ENCODE data around the gene NBAS. TPM values are rescaled to one million over a fixed set of nuclear protein-coding genes. Genes with fewer than 3 reads are reported as not detected.

The NBAS gene
- total RNA-seq, 4 donors from 2014 or later = 22.8 to 32.0 (median 23.7) TPM

GRCh38 chr2:15378148-15378908, 182.8 kb downstream of the NBAS start:
- H3K4me3 ChIP-seq = no peak overlapping the region
- 72 to 75% methylated on average over 6 of the region's 6 CpGs for WGBS, 2 donors
- intact Hi-C loops (cut with DNase I) = no loop called here

DNA sequence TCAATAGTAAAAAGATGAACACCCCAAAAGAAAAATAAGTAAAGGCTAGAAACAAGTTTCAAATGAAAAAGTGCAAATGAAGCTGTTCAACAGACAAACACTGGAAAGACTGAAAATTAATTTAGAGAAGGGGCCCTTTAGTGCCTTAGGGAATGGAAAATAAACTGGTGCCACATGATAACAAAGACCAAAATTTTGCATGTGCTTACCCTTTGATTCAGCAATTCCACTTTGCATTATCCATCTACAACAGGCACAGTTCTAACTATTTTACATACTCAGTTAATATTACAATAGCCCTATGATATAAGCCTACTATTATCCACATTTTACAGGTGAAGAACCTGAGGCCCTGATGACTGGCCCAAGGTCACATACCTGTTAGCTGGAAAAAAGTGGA, 183.9 kb downstream of the NBAS start:
- DNase-seq = no peak
- no peaks in the 10 kb centered on the region for H3K27me3 ChIP-seq
- H3K36me3 ChIP-seq = peaks cover 0 to 55% (median 0%) of the 10 kb centered on the region in 3 donors
- H3K27ac ChIP-seq = no peak overlapping the region
- intact Hi-C loops (cut with DNase I) = no loop called here
- no peak overlapping the region for H3K4me3 ChIP-seq
- H3K4me1 ChIP-seq = no peaks in the 10 kb centered on the region
- no peaks in the 10 kb centered on the region for H3K9me3 ChIP-seq
- no peak for TF ChIP-seq POLR2A (IDR thresholded peaks at IDR 0.05)
- TF ChIP-seq, protein P1, sequence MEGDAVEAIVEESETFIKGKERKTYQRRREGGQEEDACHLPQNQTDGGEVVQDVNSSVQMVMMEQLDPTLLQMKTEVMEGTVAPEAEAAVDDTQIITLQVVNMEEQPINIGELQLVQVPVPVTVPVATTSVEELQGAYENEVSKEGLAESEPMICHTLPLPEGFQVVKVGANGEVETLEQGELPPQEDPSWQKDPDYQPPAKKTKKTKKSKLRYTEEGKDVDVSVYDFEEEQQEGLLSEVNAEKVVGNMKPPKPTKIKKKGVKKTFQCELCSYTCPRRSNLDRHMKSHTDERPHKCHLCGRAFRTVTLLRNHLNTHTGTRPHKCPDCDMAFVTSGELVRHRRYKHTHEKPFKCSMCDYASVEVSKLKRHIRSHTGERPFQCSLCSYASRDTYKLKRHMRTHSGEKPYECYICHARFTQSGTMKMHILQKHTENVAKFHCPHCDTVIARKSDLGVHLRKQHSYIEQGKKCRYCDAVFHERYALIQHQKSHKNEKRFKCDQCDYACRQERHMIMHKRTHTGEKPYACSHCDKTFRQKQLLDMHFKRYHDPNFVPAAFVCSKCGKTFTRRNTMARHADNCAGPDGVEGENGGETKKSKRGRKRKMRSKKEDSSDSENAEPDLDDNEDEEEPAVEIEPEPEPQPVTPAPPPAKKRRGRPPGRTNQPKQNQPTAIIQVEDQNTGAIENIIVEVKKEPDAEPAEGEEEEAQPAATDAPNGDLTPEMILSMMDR (IDR thresholded peaks at IDR 0.05) = no peak

More at GRCh38 chr2:15378148-15378908, 182.8 kb downstream of the NBAS start:
- no peaks in the 10 kb centered on the region for H3K9me3 ChIP-seq
- TF ChIP-seq, protein P1 (IDR thresholded peaks at IDR 0.05) = no peak
- no peak for TF ChIP-seq POLR2A (IDR thresholded peaks at IDR 0.05)
- peaks cover 0 to 55% (median 0%) of the 10 kb centered on the region in 3 donors for H3K36me3 ChIP-seq
- no peaks in the 10 kb centered on the region for H3K4me1 ChIP-seq
- no peak overlapping the region for H3K27ac ChIP-seq
- no peaks in the 10 kb centered on the region for H3K27me3 ChIP-seq
- no peak for DNase-seq

GRCh38 chr2:15372019-15372418, 189.1 kb downstream of the NBAS start:
- H3K9me3 ChIP-seq = no peaks in the 10 kb centered on the region
- WGBS, 2 donors = 92 to 100% methylated on average over 1 of the region's 1 CpG
- TF ChIP-seq POLR2A (IDR thresholded peaks at IDR 0.05) = no peak
- TF ChIP-seq, protein P1 (IDR thresholded peaks at IDR 0.05) = no peak
- intact Hi-C loops (cut with DNase I) = no loop called here
- no peak for DNase-seq
- peaks cover 0 to 39% (median 0%) of the 10 kb centered on the region in 3 donors for H3K36me3 ChIP-seq
- no peaks in the 10 kb centered on the region for H3K27me3 ChIP-seq
- no peak overlapping the region for H3K4me3 ChIP-seq
- H3K4me1 ChIP-seq = no peaks in the 10 kb centered on the region
- H3K27ac ChIP-seq = no peak overlapping the region

DNA sequence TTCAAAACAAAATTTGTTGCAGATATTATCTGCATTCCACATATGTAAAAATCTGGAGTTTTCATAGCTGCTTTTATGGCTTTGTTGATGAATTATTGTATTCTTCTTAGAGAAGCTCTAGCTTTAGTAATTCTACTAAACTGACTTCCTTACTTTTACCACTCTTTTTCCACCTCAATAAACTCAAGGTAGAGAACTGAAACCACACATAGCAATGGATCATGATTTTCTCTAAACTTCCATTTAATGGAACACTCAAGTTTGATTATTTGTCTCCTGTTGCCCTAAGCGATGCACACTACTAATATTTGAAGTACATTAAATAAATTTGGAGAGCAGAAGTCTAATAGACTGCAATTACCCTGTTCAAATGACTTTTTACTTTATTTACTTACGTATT, 192.0 kb downstream of the NBAS start:
- Histone ChIP-seq H3K4me1 (no peaks in the 10 kb centered on the region), H3K4me3 (no peak overlapping the region), H3K27me3 (no peaks in the 10 kb centered on the region), H3K36me3 (peaks cover 0 to 52% (median 0%) of the 10 kb centered on the region in 3 donors), H3K9me3 (no peaks in the 10 kb centered on the region), H3K27ac (no peak overlapping the region)
- no peak for TF ChIP-seq POLR2A (IDR thresholded peaks at IDR 0.05)
- DNase-seq = no peak
- 96 to 100% methylated on average over 2 of the region's 2 CpGs for WGBS, 2 donors
- intact Hi-C loops (cut with DNase I) = no loop called here

- TF ChIP-seq POLR2A (IDR thresholded peaks at IDR 0.05) = no peak
- TF ChIP-seq, protein P1 (IDR thresholded peaks at IDR 0.05) = no peak
- no peak for DNase-seq
- Histone ChIP-seq H3K27ac (no peak overlapping the region), H3K4me1 (no peaks in the 10 kb centered on the region), H3K4me3 (no peak overlapping the region), H3K36me3 (peaks cover 0 to 41% (median 0%) of the 10 kb centered on the region in 3 donors), H3K9me3 (no peaks in the 10 kb centered on the region), H3K27me3 (no peaks in the 10 kb centered on the region)
- intact Hi-C loops (cut with DNase I) = no loop called here
- 88 to 95% methylated on average over 2 of the region's 2 CpGs for WGBS, 2 donors
These were observed 193.4 kb downstream of the NBAS start for GRCh38 chr2:15367715-15368114.

Measured in esophagus squamous epithelium (tissue), 5 donors.